Activated CD4-positive, alpha-beta T cell treated with anti-CD3 and anti-CD28 coated beads, Interleukin-2, Interleukin-6, amounts not matched to agents 100 ng/mL and 50 ng/mL, durations not matched to agents 16 hours and 8 hours (primary cell): ENCODE data around the gene NR6A1.

Source experiments
- DNase-seq: peaks from one replicate; pipeline ENCODE4 v3.0.0-alpha.2; 2020

NR6A1 gene

DNA sequence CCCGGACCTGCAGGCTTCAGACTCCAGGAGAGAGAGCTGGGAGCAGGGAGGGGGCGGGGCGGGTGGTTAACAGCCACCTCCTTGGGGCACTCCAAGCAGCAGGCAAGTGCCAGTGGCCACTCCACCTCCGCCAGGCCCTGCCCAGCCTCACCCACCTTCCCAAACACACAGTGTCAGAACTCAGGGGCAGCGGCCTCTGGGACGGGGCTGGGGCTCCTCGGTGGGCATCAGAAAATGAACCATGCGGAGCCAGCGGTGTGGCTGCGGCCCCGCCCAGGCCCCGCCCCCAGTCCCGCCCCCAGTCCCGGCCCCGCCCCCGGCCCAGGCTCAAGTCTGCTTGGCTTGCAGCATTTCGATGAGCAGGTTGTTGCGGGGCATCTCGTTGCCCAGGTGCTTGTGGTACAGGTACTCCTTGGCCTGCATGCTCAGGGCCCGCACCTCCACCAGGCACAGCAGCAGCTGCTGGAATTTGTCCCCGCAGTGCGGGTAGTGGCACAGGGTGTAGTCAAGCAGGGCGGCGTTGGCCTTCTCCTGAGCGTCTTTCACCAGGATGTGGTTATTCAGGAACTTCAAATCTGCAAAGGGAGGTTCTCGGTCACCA, 288.6 kb downstream of the NR6A1 start:
- no peak for DNase-seq

DNA sequence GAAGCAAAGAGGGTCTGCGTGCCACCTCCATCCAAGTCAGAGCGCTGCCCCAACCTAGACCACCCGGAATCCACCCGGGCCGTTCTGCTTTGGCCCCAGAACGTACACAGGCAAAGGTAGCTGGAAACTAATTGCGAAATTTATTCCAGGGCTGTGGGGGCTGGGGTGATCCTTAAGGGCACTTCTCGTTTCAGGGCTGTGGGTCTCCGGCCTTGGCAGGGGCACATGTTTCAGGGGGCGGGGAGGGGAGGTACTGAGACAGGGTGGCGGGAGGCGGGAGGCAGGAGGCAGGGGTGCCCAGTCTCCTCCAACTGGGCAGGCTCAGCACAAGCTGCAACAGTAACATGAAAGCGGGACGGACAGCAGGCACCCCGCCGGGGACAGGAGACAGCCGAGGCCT, 290.0 kb downstream of the NR6A1 start:
- DNase-seq, result no peak

GRCh38 chr9:124480621-124480981, 290.5 kb downstream of the NR6A1 start:
- peak; percentile 23 for DNase-seq

GRCh38 chr9:124479947-124480620, 291.0 kb downstream of the NR6A1 start:
- DNase-seq, result no peak

GRCh38 chr9:124479371-124479770, 291.7 kb downstream of the NR6A1 start:
- no peak for DNase-seq

DNA sequence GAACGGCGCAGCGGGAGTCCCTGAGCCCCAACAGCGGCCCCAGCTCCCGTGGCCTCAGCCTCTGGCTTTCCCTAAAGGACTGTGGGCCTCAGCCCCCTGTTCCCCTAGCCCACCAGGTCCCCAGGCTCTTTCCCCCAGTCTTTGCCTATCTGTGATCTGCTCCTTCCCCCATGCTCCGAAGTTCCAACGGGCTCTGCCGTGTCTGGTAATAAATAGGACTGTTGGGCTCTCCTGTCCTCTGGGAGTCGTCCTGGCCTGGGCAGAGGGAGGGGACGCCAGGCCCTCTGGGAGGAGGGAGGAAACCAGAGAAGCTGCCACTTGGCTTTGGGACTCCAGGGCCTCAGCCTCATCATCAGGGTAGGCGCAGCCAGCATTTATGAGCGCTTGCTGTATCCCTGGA, 292.8 kb downstream of the NR6A1 start:
- DNase-seq, result no peak

DNA sequence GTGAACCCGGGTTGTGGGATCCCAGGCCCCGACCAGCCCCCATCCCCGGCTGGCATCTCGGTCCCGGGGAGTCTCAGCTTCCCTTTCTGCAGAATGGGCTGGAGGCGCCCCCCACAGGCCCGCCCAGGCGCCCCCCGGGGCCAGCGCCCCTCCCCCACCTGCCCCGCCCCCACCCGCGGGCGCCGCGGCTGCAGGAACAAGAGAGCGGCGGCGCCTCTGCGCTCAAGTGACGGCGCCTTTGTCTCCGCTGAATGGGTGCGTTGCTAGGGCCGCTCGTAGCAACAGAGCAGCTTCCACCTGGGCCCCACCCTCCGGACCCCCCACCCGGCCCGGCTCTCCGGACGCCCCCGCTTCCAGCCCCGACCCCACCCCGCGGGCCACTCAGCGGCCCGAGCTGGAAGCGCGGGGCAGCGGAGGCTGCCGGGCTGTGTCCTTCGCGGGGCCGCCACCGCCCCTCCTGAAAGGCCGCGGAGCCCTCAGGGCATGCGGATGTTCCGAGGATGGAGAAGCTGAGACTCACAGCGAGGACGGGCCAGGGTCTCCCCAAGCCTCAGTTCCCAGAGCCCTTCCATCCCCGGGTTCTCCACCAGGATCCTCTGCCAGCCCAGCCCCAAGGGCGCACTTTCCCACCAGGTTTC, 293.3 kb downstream of the NR6A1 start:
- no peak for DNase-seq

- no peak for DNase-seq
Observed at GRCh38 chr9:124477211-124477647, 293.9 kb downstream of the NR6A1 start.

- DNase-seq, result no peak
Observed at GRCh38 chr9:124475868-124476690, 295.0 kb downstream of the NR6A1 start.

- DNase-seq, result peak; percentile 8
Observed at GRCh38 chr9:124475158-124475867, 295.8 kb downstream of the NR6A1 start.

DNA sequence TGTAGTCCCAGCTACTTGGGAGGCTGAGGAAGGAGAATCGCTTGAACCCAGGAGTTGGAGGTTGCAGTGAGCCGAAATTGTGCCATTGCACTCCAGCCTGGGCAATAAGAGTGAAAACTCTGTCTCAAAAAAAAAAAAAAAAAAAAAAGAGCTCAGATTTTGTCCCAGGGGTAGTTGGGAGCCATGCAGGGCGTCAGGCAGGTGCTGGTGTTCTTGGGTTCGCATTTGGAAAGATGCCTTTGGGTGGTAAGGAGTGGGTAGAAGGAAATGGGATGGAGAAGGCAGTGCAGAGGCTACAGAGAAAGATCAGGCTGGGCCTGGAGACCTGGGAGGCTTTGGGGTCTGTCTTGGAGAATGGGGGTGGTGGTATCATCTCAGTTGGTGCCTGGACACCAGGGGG, 297.0 kb downstream of the NR6A1 start:
- no peak for DNase-seq

DNA sequence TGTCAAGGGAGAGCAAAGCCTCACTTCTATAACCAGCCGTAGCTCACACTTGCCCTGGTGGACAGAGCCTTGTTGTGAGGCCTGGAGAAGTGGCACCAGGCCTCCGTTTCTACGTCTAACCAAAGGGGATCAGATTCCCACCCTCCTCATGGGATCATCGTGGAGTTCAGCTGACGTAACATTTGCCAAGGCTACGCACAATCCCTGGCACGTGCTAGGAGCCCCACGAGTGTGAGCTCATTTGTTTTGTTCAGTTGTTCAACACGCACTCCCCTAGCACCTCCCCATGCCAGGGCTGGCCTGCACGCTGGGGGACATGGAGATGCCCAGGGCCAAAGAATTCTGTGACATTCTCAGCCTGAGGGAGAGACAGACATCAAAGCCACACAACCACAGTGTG, 297.8 kb downstream of the NR6A1 start:
- no peak for DNase-seq

DNA sequence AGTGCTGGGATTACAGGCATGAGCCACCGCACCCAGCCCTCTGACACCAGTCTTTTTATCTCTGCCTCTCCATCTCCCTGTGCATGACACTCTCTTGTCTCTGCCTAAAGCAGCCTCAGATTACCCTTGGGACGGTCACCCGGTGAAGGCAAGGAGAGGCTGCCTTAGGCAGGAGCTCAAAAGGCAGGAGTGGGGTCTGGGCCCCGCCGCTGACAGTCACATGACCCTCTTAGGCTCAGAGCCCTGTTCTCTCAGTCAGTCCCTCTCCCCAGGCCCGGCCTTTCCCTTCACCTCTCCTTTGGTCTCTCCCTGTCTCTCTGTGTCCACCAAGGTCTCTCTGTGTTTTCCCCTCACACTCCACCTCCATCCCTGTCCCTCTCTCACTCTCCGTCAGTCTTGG, 298.3 kb downstream of the NR6A1 start:
- DNase-seq, result no peak

GRCh38 chr9:124471761-124472160, 299.4 kb downstream of the NR6A1 start:
- DNase-seq, result no peak

GRCh38 chr9:124470726-124471125, 300.4 kb downstream of the NR6A1 start:
- DNase-seq, result no peak

GRCh38 chr9:124470306-124470705, 300.8 kb downstream of the NR6A1 start:
- no peak for DNase-seq

- DNase-seq, result no peak
Observed at GRCh38 chr9:124469011-124469832, 301.9 kb downstream of the NR6A1 start.

DNA sequence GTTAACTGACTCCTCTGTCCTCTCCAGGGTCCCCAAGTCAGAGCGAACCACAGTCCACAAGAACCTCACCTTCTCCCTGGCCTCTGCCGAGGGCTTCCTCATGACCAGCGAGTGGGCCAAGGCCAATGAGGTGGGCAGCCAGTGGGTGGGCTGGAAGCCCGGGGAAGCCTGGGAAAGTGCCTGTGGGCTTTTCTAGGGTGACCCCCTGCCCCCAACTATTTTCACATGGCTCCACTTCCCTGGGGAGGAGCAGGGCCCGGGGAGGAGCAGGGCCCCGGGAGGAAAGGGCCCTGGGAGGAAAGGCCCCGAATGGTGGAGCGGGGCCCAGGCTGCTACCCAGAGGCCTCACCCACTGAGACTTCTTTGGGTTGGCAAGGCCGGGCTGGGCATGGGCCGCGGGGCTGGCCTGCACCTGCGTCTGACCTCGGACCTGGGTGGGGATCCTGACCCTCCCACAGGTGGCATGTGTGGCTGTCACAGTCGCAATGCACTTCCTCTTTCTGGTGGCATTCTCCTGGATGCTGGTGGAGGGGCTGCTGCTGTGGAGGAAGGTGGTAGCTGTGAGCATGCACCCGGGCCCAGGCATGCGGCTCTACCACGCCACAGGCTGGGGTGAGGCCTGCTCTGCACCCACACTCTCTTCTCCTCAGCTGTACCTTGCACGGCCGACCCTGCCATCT, 302.9 kb downstream of the NR6A1 start:
- DNase-seq, result no peak

DNA sequence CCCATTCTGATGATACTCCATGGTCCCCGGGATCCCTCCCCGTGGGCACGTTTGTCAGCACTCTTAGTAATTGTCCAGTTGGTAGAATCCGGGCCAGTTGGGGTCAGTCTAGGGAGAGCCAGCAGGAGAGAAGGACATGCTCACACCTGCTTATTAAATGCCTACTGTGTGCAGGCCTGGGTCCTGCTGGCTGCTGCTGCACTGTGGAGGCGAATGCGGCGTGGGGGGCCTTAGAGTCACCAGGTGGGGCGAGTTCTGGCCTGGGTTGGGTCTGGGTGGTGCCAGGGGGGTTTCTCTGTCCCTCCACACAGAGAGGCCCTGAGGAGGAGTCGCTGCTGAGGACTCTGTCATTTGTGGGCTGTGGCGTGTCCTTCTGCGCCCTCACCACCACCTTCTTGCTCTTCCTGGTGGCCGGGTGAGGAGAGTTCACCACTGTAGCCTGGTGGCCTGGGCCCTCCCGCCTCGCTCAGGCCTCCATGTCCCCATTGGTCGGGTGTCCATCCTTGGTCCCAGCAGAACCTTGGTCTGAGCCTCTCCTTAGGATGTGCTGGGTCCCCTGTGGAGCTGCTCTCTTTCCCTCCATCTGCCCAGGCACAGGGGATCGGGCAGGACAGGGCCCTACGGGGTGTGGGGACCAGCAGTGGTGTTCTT, 303.6 kb downstream of the NR6A1 start:
- DNase-seq, result no peak
